ENCODE data around the gene TWF1.

- no peak for TF ChIP-seq POLR2A (IDR thresholded peaks at IDR 0.05)
- TF ChIP-seq, protein P1, sequence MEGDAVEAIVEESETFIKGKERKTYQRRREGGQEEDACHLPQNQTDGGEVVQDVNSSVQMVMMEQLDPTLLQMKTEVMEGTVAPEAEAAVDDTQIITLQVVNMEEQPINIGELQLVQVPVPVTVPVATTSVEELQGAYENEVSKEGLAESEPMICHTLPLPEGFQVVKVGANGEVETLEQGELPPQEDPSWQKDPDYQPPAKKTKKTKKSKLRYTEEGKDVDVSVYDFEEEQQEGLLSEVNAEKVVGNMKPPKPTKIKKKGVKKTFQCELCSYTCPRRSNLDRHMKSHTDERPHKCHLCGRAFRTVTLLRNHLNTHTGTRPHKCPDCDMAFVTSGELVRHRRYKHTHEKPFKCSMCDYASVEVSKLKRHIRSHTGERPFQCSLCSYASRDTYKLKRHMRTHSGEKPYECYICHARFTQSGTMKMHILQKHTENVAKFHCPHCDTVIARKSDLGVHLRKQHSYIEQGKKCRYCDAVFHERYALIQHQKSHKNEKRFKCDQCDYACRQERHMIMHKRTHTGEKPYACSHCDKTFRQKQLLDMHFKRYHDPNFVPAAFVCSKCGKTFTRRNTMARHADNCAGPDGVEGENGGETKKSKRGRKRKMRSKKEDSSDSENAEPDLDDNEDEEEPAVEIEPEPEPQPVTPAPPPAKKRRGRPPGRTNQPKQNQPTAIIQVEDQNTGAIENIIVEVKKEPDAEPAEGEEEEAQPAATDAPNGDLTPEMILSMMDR (IDR thresholded peaks at IDR 0.05) = no peak
Observed at GRCh38 chr12:43852744-43853143, 46.6 kb upstream of the TWF1 start.
